Ovary (tissue), 3 donors: Measurements from ENCODE around the gene TACC2.

ENCODE experiments used
- POLR2A ChIP-seq: fragments of 450-650 bp; IDR thresholded peaks from one replicate; pipeline ENCODE4 v1.6.1; 2017; ENCODE audit warnings: antibody characterized with exemption, mild to moderate bottlenecking, moderate library complexity
- TF ChIP-seq, protein P1 (sequence below), 3 donors: fragments of 450-650 bp in 2 of 3; fragments of 200-600 bp in 1 of 3; IDR thresholded peaks; one replicate each; pipeline versions ENCODE4 v1.5.1 to v1.8.0; 2016 to 2022; ENCODE audit warnings: antibody characterized with exemption in 3 of 3, mild to moderate bottlenecking in 1 of 3
- donor health status: DM: no; HTN: no; CAD: no.

DNA sequence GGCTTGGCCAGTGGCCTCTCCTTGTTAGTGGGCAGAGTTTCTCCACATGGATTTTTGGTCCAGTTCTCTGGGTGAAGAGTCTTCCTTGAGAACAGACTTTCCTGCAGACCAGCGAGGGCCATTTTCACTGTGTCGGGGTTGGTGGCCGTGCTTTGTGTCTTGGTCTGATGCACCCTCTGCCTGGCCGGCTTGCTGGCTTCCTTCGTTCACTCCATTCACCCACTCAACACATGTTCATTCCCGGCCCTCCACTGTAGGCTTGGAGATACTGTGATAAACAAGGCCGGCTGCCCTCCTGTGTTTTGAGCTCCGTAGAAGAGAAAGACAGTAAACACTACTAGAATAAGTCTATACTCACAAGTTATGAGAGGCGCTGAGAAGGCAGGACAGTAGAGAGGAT is 205.3 kb downstream of the TACC2 start:
- TF ChIP-seq POLR2A, result no peak
- TF ChIP-seq, protein P1, sequence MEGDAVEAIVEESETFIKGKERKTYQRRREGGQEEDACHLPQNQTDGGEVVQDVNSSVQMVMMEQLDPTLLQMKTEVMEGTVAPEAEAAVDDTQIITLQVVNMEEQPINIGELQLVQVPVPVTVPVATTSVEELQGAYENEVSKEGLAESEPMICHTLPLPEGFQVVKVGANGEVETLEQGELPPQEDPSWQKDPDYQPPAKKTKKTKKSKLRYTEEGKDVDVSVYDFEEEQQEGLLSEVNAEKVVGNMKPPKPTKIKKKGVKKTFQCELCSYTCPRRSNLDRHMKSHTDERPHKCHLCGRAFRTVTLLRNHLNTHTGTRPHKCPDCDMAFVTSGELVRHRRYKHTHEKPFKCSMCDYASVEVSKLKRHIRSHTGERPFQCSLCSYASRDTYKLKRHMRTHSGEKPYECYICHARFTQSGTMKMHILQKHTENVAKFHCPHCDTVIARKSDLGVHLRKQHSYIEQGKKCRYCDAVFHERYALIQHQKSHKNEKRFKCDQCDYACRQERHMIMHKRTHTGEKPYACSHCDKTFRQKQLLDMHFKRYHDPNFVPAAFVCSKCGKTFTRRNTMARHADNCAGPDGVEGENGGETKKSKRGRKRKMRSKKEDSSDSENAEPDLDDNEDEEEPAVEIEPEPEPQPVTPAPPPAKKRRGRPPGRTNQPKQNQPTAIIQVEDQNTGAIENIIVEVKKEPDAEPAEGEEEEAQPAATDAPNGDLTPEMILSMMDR (IDR thresholded peaks at IDR 0.05), result no peak
